HepG2 (cell line): Measurements from ENCODE around the gene PRRT1. TPM values are rescaled to one million over a fixed set of nuclear protein-coding genes. Genes with fewer than 3 reads are reported as not detected.

Source experiments
- CEBPB ChIP-seq: IDR thresholded peaks from 2 replicates; pipeline ENCODE4 v1.6.1; 2011; ENCODE audit warnings: low read depth, low read length, improper control_type of control experiment, borderline replicate concordance
- KAT2B ChIP-seq: fragments of 150-350 bp; IDR thresholded peaks from 2 replicates; pipeline ENCODE4 v1.6.1; 2014; ENCODE audit warnings: low read depth, low read length, borderline replicate concordance
- PRMT3 ChIP-seq: sonication (generic); formaldehyde crosslinking; IDR thresholded peaks from 2 replicates; pipeline ENCODE4 v1.8.1; 2022; ENCODE audit warnings: low read depth, mild to moderate bottlenecking, moderate library complexity, missing genetic modification reagents, borderline replicate concordance
- ZNF7 ChIP-seq: IDR thresholded peaks from 2 replicates; pipeline ENCODE4 v1.6.1; 2016; ENCODE audit warnings: missing biosample characterization, missing genetic modification reagents
- ZSCAN29 ChIP-seq: sonication (generic); formaldehyde crosslinking; conservative IDR thresholded peaks from 2 replicates; pipeline ENCODE4 v1.4.0; 2020; ENCODE audit warnings: mild to moderate bottlenecking, missing genetic modification reagents
- polyA plus RNA-seq, 8 experiments: library from polyadenylated mRNA; depleted of rRNA in 3 of 8; stranded (reverse) in 7 of 8; unstranded in 1 of 8; fragments of >200 nt; fragmentation: Illumina TruSeq in 4 of 8; extraction: Trizol in 4 of 8; gene quantifications; 2 replicates each; pipeline versions ENCODE4 v1.2.1 to v1.2.3, GENCODE V29; 2011 to 2016; ENCODE audit warnings: low read depth in 4 of 8, missing spikeins in 1 of 8, mixed read lengths in 1 of 8; ENCODE audit not compliant: insufficient read depth in 1 of 8
- total RNA-seq, 5 experiments: library from RNA; depleted of rRNA; stranded (reverse); fragments of >200 nt; fragmentation: Illumina TruSeq; extraction: Trizol; gene quantifications; 2 replicates each; pipeline ENCODE4 v1.2.3, GENCODE V29; 2016; ENCODE audit warnings: low read depth in 1 of 5
- TF ChIP-seq, protein P1 (sequence below): sonication (generic); formaldehyde crosslinking; IDR thresholded peaks from 2 replicates; pipeline ENCODE4 v1.4.0; 2020; ENCODE audit warnings: missing genetic modification reagents
- TF ChIP-seq, protein P2 (sequence below): sonication (generic); formaldehyde crosslinking; IDR thresholded peaks from 2 replicates; pipeline ENCODE4 v1.4.0; 2020; ENCODE audit warnings: missing genetic modification reagents, low read depth, mild to moderate bottlenecking, borderline replicate concordance
- TF ChIP-seq, protein P3 (sequence below): sonication (generic); formaldehyde crosslinking; IDR thresholded peaks from 2 replicates; pipeline ENCODE4 v1.4.0; 2020; ENCODE audit warnings: missing genetic modification reagents
- TF ChIP-seq, protein P4 (sequence below): sonication (generic); formaldehyde crosslinking; IDR thresholded peaks from 2 replicates; pipeline ENCODE4 v1.9.0; 2021; ENCODE audit warnings: mild to moderate bottlenecking, missing genetic modification reagents
- TF ChIP-seq, protein P5 (sequence below): IDR thresholded peaks from 2 replicates; pipeline ENCODE4 v1.6.1; 2016; ENCODE audit warnings: control low read depth

The PRRT1 gene
- total and polyA plus RNA-seq, 2 of the 13 experiments (the other 11 are each of a cell fraction or from before 2014, with no cell fraction given): 0.64 to 1.4 TPM

DNA sequence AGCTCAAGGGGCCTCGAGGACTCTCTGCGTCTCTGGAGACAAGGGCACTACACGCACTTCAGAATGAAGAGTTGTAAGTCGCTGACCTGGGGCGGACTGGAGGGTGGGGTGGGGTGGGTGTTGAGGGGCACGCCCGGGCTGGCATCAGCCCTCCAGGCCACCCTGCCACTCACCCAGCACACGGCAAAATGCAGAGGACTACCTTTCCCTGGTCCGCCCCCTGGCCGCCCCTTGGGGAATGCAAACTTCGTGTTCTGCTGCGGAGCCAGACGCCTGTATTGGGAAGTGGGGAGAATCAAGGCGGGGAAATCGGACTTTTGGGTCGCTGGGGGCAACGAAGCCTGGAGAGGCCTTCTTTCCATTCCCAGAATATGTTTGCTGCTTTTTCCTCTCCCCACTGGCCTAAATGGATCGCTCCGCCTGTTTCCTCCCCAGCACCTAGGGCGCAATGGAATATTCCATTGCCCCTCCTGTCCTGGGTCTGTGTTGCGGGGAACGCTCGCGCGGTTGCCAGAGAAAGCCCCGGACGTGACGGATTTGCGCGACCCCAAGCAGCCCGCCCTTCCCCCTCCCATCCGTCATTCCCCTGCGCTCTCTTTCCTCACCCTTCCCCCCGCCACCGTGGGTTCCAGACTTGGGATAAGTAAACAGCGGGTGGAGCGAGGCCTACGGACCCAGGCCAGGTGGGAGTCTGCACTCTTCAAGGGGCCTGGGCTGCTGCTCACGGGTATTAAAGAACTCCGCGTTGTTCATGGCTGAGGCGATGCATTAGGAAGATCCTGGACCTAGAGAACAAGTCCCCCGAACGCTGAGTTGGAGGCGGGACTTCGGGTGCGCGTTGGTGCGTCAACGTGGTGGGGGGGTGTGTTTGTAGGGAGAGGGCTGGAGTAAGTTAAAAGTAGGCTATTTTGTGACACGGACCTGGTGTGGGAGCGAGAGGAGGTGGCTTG, 2.1 kb upstream of the PRRT1 start, which contains the start of gene PPT2 (continued):
- TF ChIP-seq, protein P1, sequence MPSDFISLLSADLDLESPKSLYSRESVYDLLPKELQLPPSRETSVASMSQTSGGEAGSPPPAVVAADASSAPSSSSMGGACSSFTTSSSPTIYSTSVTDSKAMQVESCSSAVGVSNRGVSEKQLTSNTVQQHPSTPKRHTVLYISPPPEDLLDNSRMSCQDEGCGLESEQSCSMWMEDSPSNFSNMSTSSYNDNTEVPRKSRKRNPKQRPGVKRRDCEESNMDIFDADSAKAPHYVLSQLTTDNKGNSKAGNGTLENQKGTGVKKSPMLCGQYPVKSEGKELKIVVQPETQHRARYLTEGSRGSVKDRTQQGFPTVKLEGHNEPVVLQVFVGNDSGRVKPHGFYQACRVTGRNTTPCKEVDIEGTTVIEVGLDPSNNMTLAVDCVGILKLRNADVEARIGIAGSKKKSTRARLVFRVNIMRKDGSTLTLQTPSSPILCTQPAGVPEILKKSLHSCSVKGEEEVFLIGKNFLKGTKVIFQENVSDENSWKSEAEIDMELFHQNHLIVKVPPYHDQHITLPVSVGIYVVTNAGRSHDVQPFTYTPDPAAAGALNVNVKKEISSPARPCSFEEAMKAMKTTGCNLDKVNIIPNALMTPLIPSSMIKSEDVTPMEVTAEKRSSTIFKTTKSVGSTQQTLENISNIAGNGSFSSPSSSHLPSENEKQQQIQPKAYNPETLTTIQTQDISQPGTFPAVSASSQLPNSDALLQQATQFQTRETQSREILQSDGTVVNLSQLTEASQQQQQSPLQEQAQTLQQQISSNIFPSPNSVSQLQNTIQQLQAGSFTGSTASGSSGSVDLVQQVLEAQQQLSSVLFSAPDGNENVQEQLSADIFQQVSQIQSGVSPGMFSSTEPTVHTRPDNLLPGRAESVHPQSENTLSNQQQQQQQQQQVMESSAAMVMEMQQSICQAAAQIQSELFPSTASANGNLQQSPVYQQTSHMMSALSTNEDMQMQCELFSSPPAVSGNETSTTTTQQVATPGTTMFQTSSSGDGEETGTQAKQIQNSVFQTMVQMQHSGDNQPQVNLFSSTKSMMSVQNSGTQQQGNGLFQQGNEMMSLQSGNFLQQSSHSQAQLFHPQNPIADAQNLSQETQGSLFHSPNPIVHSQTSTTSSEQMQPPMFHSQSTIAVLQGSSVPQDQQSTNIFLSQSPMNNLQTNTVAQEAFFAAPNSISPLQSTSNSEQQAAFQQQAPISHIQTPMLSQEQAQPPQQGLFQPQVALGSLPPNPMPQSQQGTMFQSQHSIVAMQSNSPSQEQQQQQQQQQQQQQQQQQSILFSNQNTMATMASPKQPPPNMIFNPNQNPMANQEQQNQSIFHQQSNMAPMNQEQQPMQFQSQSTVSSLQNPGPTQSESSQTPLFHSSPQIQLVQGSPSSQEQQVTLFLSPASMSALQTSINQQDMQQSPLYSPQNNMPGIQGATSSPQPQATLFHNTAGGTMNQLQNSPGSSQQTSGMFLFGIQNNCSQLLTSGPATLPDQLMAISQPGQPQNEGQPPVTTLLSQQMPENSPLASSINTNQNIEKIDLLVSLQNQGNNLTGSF (CRISPR knock-in tag): peak; percentile 37; the same call in 1 of the 2 replicates
- TF ChIP-seq CEBPB: 0 out of 2 replicates have a peak, but pooled peaks have one; percentile 1
- no peak for TF ChIP-seq PRMT3 (CRISPR knock-in tag)
- no peak for TF ChIP-seq KAT2B
- peak; percentile 88; the same call in 1 of the 2 replicates for TF ChIP-seq ZSCAN29 (CRISPR knock-in tag)
- TF ChIP-seq, protein P2, sequence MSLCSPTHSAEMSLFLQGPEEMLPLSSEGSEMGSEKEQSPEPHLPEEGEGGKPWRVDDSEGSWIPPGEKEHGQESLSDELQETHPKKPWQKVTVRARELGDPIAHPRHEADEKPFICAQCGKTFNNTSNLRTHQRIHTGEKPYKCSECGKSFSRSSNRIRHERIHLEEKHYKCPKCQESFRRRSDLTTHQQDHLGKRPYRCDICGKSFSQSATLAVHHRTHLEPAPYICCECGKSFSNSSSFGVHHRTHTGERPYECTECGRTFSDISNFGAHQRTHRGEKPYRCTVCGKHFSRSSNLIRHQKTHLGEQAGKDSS (CRISPR knock-in tag): peak; percentile 54; the same call in 1 of the 2 replicates
- TF ChIP-seq, protein P3, sequence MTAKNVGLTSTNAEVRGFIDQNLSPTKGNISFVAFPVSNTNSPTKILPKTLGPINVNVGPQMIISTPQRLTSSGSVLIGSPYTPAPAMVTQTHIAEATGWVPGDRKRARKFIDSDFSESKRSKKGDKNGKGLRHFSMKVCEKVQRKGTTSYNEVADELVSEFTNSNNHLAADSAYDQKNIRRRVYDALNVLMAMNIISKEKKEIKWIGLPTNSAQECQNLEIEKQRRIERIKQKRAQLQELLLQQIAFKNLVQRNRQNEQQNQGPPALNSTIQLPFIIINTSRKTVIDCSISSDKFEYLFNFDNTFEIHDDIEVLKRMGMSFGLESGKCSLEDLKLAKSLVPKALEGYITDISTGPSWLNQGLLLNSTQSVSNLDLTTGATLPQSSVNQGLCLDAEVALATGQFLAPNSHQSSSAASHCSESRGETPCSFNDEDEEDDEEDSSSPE (CRISPR knock-in tag): peak; percentile 48; the same call in 1 of the 2 replicates
- TF ChIP-seq, protein P4, sequence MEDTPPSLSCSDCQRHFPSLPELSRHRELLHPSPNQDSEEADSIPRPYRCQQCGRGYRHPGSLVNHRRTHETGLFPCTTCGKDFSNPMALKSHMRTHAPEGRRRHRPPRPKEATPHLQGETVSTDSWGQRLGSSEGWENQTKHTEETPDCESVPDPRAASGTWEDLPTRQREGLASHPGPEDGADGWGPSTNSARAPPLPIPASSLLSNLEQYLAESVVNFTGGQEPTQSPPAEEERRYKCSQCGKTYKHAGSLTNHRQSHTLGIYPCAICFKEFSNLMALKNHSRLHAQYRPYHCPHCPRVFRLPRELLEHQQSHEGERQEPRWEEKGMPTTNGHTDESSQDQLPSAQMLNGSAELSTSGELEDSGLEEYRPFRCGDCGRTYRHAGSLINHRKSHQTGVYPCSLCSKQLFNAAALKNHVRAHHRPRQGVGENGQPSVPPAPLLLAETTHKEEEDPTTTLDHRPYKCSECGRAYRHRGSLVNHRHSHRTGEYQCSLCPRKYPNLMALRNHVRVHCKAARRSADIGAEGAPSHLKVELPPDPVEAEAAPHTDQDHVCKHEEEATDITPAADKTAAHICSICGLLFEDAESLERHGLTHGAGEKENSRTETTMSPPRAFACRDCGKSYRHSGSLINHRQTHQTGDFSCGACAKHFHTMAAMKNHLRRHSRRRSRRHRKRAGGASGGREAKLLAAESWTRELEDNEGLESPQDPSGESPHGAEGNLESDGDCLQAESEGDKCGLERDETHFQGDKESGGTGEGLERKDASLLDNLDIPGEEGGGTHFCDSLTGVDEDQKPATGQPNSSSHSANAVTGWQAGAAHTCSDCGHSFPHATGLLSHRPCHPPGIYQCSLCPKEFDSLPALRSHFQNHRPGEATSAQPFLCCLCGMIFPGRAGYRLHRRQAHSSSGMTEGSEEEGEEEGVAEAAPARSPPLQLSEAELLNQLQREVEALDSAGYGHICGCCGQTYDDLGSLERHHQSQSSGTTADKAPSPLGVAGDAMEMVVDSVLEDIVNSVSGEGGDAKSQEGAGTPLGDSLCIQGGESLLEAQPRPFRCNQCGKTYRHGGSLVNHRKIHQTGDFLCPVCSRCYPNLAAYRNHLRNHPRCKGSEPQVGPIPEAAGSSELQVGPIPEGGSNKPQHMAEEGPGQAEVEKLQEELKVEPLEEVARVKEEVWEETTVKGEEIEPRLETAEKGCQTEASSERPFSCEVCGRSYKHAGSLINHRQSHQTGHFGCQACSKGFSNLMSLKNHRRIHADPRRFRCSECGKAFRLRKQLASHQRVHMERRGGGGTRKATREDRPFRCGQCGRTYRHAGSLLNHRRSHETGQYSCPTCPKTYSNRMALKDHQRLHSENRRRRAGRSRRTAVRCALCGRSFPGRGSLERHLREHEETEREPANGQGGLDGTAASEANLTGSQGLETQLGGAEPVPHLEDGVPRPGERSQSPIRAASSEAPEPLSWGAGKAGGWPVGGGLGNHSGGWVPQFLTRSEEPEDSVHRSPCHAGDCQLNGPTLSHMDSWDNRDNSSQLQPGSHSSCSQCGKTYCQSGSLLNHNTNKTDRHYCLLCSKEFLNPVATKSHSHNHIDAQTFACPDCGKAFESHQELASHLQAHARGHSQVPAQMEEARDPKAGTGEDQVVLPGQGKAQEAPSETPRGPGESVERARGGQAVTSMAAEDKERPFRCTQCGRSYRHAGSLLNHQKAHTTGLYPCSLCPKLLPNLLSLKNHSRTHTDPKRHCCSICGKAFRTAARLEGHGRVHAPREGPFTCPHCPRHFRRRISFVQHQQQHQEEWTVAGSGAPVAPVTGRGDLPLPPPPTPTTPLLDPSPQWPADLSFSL (CRISPR knock-in tag): 0 out of 2 replicates have a peak, but pooled peaks have one; percentile 14
- no peak for TF ChIP-seq ZNF7
- TF ChIP-seq, protein P5, sequence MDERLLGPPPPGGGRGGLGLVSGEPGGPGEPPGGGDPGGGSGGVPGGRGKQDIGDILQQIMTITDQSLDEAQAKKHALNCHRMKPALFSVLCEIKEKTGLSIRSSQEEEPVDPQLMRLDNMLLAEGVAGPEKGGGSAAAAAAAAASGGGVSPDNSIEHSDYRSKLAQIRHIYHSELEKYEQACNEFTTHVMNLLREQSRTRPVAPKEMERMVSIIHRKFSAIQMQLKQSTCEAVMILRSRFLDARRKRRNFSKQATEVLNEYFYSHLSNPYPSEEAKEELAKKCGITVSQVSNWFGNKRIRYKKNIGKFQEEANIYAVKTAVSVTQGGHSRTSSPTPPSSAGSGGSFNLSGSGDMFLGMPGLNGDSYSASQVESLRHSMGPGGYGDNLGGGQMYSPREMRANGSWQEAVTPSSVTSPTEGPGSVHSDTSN: peak; percentile 52; the same call in 1 of the 2 replicates
